Tibial nerve (tissue), 4 donors: ENCODE measurements around the gene ITGA11.

ENCODE experiments used
- EP300 ChIP-seq, 2 donors: sonication (generic); formaldehyde crosslinking; IDR thresholded peaks; one replicate each; pipeline ENCODE4 v1.6.1; 2017; ENCODE audit warnings: antibody characterized with exemption in 2 of 2, mild to moderate bottlenecking in 1 of 2
- POLR2A ChIP-seq, 2 donors: fragments of 450-650 bp; IDR thresholded peaks; one replicate each; pipeline ENCODE4 v1.6.1; 2017; ENCODE audit warnings: antibody characterized with exemption in 2 of 2, mild to moderate bottlenecking in 2 of 2, moderate library complexity in 2 of 2
- TF ChIP-seq, protein P1 (sequence below), 5 experiments: fragments of 200-600 bp in 3 of 5; fragments of 450-650 bp in 2 of 5; sonication (generic) in 3 of 5; IDR thresholded peaks; one replicate each; pipeline ENCODE4 v1.5.1; 2016 to 2019; ENCODE audit warnings: antibody characterized with exemption in 5 of 5, mild to moderate bottlenecking in 3 of 5, moderate library complexity in 2 of 5

DNA sequence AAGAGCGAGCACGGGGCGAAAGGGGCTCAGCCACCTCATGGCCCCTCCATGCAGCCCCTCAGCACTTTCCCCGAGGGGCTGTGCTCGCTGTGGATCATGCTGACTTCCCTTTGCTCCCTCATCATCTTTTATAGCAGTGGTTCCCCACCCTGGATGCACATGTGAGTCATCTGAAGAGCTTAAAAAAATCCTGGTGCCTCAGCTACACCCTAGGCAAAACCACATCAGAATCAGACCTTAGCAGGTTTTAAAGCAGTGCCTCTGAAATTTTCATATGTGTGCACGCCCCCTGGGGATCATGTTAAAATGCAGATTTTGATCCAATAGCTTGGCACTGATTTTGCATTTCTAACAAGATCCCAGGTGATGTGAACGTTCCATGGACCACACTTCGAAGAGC lies 103.5 kb downstream of the ITGA11 start:
- TF ChIP-seq, protein P1, sequence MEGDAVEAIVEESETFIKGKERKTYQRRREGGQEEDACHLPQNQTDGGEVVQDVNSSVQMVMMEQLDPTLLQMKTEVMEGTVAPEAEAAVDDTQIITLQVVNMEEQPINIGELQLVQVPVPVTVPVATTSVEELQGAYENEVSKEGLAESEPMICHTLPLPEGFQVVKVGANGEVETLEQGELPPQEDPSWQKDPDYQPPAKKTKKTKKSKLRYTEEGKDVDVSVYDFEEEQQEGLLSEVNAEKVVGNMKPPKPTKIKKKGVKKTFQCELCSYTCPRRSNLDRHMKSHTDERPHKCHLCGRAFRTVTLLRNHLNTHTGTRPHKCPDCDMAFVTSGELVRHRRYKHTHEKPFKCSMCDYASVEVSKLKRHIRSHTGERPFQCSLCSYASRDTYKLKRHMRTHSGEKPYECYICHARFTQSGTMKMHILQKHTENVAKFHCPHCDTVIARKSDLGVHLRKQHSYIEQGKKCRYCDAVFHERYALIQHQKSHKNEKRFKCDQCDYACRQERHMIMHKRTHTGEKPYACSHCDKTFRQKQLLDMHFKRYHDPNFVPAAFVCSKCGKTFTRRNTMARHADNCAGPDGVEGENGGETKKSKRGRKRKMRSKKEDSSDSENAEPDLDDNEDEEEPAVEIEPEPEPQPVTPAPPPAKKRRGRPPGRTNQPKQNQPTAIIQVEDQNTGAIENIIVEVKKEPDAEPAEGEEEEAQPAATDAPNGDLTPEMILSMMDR (IDR thresholded peaks at IDR 0.05): no peak
- TF ChIP-seq EP300 (IDR thresholded peaks at IDR 0.05): no peak
- no peak for TF ChIP-seq POLR2A (IDR thresholded peaks at IDR 0.05)
